IMR-90 (cell line): Measurements from ENCODE around the gene SLC7A7. TPM values are rescaled to one million over a fixed set of nuclear protein-coding genes. Genes with fewer than 3 reads are reported as not detected.

Experiments
- ATAC-seq: fragments of 200-7000 bp; cut with Tn5 transposase; 2 replicates; pipeline ENCODE4 v1.9.1; 2020; ENCODE audit warnings: low read depth, mild to moderate bottlenecking, moderate library complexity
- BruUV-seq: library from RNA; stranded (reverse); fragments of 400-500 nt; replicated peaks from 2 replicates; lab custom pipeline; 2021; lab: Mats Ljungman, UMichigan
- CTCF ChIA-PET: fragments of 300-600 bp; formaldehyde crosslinking; extraction: SDS; loops from one replicate; lab custom pipeline; 2021; ENCODE audit warnings: antibody characterized with exemption; lab: Yijun Ruan, JAX
- POLR2A ChIA-PET: fragments of 300-600 bp; sonication (Branson Sonifier 250); formaldehyde crosslinking; loops from one replicate; lab custom pipeline; 2022; ENCODE audit warnings: antibody characterized with exemption; ENCODE audit not compliant: unreplicated experiment; lab: Charles Lee
- DNase-seq: peaks from one replicate; pipeline ENCODE4 v3.0.0; 2013
- H2AFZ ChIP-seq: replicated peaks from 2 replicates; pipeline ENCODE3; 2013; ENCODE audit warnings: low read length, mild to moderate bottlenecking; ENCODE audit not compliant: poor library complexity
- H2AK5ac ChIP-seq: 2 replicates; pipeline ENCODE4 v1.6.1; 2013; ENCODE audit warnings: low read depth, low read length, inconsistent platforms
- H2AK9ac ChIP-seq: replicated peaks from 2 replicates; pipeline ENCODE3; 2013; ENCODE audit warnings: mild to moderate bottlenecking, low read depth, low read length, moderate library complexity; ENCODE audit not compliant: poor library complexity
- H2BK120ac ChIP-seq: 2 replicates; pipeline ENCODE4 v1.6.1; 2013; ENCODE audit warnings: low read depth, low read length, inconsistent platforms
- H2BK15ac ChIP-seq: 3 replicates; pipeline ENCODE4 v1.6.1; 2013; ENCODE audit warnings: low read depth, low read length, inconsistent platforms
- H2BK20ac ChIP-seq: 2 replicates; pipeline ENCODE4 v1.6.1; 2013; ENCODE audit warnings: low read depth, mild to moderate bottlenecking, inconsistent platforms, low read length, moderate library complexity
- H2BK5ac ChIP-seq: 2 replicates; pipeline ENCODE4 v1.6.1; 2013; ENCODE audit warnings: mild to moderate bottlenecking, low read depth, low read length, inconsistent platforms; ENCODE audit not compliant: poor library complexity, severe bottlenecking
- H3K14ac ChIP-seq: replicated peaks from 2 replicates; pipeline ENCODE4 v1.6.1; 2013; ENCODE audit warnings: low read depth, low read length, inconsistent platforms
- H3K18ac ChIP-seq: 2 replicates; pipeline ENCODE4 v1.6.1; 2013; ENCODE audit warnings: low read depth, low read length, control low read depth
- H3K23ac ChIP-seq: 2 replicates; pipeline ENCODE4 v1.6.1; 2013; ENCODE audit warnings: low read depth, low read length, inconsistent platforms
- H3K27ac ChIP-seq: 2 replicates; pipeline ENCODE4 v1.5.1; 2013; ENCODE audit warnings: mild to moderate bottlenecking, control low read depth, low read length; ENCODE audit not compliant: insufficient read depth
- H3K27me3 ChIP-seq: 2 replicates; pipeline ENCODE4 v1.6.1; 2013; ENCODE audit warnings: low read length; ENCODE audit not compliant: control insufficient read depth, insufficient read depth
- H3K36me3 ChIP-seq: 2 replicates; pipeline ENCODE4 v1.6.1; 2013; ENCODE audit warnings: low read length, mixed read lengths; ENCODE audit not compliant: control insufficient read depth, insufficient read depth
- H3K4ac ChIP-seq: 2 replicates; pipeline ENCODE4 v1.6.1; 2013; ENCODE audit warnings: low read depth, low read length, inconsistent platforms
- H3K4me1 ChIP-seq: 2 replicates; pipeline ENCODE4 v1.6.1; 2013; ENCODE audit warnings: low read length, mixed read lengths; ENCODE audit not compliant: control insufficient read depth, insufficient read depth
- H3K4me2 ChIP-seq: 2 replicates; pipeline ENCODE4 v1.6.1; 2013; ENCODE audit warnings: low read depth, mild to moderate bottlenecking, control low read depth, low read length, moderate library complexity
- H3K4me3 ChIP-seq: 2 replicates; pipeline ENCODE4 v1.5.1; 2013; ENCODE audit warnings: low read depth, mild to moderate bottlenecking, control low read depth, low read length, moderate library complexity; ENCODE audit not compliant: insufficient read depth
- H3K56ac ChIP-seq: 2 replicates; pipeline ENCODE4 v1.6.1; 2013; ENCODE audit warnings: low read length, inconsistent platforms; ENCODE audit not compliant: insufficient read depth; ENCODE audit errors: extremely low read depth
- H3K79me1 ChIP-seq, 2 experiments: 2 replicates each; pipeline ENCODE4 v1.6.1; 2013; ENCODE audit warnings: low read length in 2 of 2, inconsistent platforms in 1 of 2, low read depth in 1 of 2
- H3K9ac ChIP-seq: 2 replicates; pipeline ENCODE4 v1.6.1; 2013; ENCODE audit warnings: low read depth, low read length, control low read depth
- H3K9me1 ChIP-seq: 2 replicates; pipeline ENCODE4 v1.6.1; 2013; ENCODE audit warnings: low read length, inconsistent platforms; ENCODE audit not compliant: insufficient read depth
- H3K9me3 ChIP-seq: 2 replicates; pipeline ENCODE4 v1.6.1; 2013; ENCODE audit warnings: low read length; ENCODE audit not compliant: control insufficient read depth, insufficient read depth
- H4K20me1 ChIP-seq: 2 replicates; pipeline ENCODE4 v1.6.1; 2013; ENCODE audit warnings: low read length, inconsistent platforms; ENCODE audit not compliant: insufficient read depth
- H4K5ac ChIP-seq: 2 replicates; pipeline ENCODE4 v1.6.1; 2013; ENCODE audit warnings: mild to moderate bottlenecking, low read depth, low read length, control low read depth
- H4K8ac ChIP-seq, 2 experiments: 2 replicates each; pipeline ENCODE4 v1.6.1; 2013; ENCODE audit warnings: low read depth in 2 of 2, low read length in 2 of 2, control low read depth in 1 of 2, inconsistent platforms in 1 of 2
- H4K91ac ChIP-seq: 2 replicates; pipeline ENCODE4 v1.6.1; 2013; ENCODE audit warnings: low read depth, low read length, inconsistent platforms; ENCODE audit not compliant: insufficient read depth
- BHLHE40 ChIP-seq: fragments of 150-350 bp; IDR thresholded peaks from 2 replicates; pipeline ENCODE4 v1.6.1; 2016; ENCODE audit warnings: mild to moderate bottlenecking, low read depth, low read length
- MAZ ChIP-seq: IDR thresholded peaks from 2 replicates; pipeline ENCODE4 v1.6.1; 2012; ENCODE audit warnings: low read depth, mild to moderate bottlenecking, low read length, improper control_type of control experiment, moderate library complexity, borderline replicate concordance
- RAD21 ChIP-seq: IDR thresholded peaks from 2 replicates; pipeline ENCODE4 v1.6.1; 2012; ENCODE audit warnings: low read length, improper control_type of control experiment
- RCOR1 ChIP-seq: IDR thresholded peaks from 2 replicates; pipeline ENCODE4 v1.6.1; 2012; ENCODE audit warnings: mild to moderate bottlenecking, low read length, improper control_type of control experiment; ENCODE audit not compliant: insufficient replicate concordance
- RFX5 ChIP-seq: IDR thresholded peaks from 2 replicates; pipeline ENCODE4 v1.8.0; 2012; ENCODE audit warnings: low read depth, mild to moderate bottlenecking, low read length, moderate library complexity
- WGBS, 2 experiments: methylation state at CpG; one replicate each; pipeline versions ENCODE4 v1.1.5 to v1.1.7; 2013; ENCODE audit warnings: missing lambda C conversion rate in 2 of 2; ENCODE audit not compliant: insufficient read length in 1 of 2; ENCODE audit errors: extremely low coverage in 2 of 2; 5-methylcytosine and 5-hydroxymethylcytosine counted together
- dilution Hi-C: fragments of 300-500 bp; cut with HindIII; formaldehyde crosslinking; loops from one replicate; pipeline ENCODE4 v1.14.3; 2018; ENCODE audit warnings: low sequenced_read_pairs; ENCODE audit not compliant: unreplicated experiment
- in situ Hi-C: fragments of 300-500 bp; cut with MboI; formaldehyde crosslinking; loops from 3 replicates; pipeline ENCODE4 v1.14.3; 2019; ENCODE audit warnings: low sequenced_read_pairs, inconsistent platforms, mixed read lengths
- intact Hi-C: fragments of 100-400 bp; cut with micrococcal nuclease; formaldehyde crosslinking; loops from 2 replicates; pipeline ENCODE4 v1.10.0; 2022
- polyA plus RNA-seq, 3 experiments: library from polyadenylated mRNA; depleted of rRNA; stranded (reverse); fragments of >200 nt; gene quantifications; 2 replicates each; pipeline ENCODE4 v1.2.3, GENCODE V29; 2012; ENCODE audit warnings: low replicate concordance in 1 of 3
- total RNA-seq: library from RNA; depleted of rRNA; stranded (reverse); fragments of >200 nt; gene quantifications from 2 replicates; pipeline ENCODE4 v1.2.3, GENCODE V29; 2012
- TF ChIP-seq, protein P1 (sequence below): conservative IDR thresholded peaks from 2 replicates; pipeline ENCODE4 v1.5.1; 2012; ENCODE audit warnings: mild to moderate bottlenecking, low read depth, low read length, improper control_type of control experiment

Gene SLC7A7
- total and polyA plus RNA-seq, 2 of the 4 experiments (the other 2 are of a cell fraction) = 1.8 to 2.0 TPM

DNA sequence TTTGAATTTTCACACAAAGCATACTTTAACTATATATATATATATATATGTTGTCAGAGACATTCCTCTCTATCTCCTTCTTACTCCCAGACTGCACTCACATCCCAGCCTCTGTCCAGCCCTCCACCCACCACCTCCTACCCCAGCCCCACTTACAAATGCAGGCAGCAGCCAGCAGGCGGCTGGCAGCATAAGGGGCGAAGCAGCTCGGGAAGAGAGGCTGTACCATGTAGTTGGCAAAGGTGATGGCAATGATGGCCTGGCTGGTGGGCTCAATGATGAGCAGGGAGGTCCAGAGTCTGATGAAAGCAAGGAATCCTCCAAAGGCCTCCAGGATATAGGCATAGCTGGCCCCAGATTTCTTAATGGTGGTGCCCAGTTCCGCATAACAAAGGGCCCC lies 2.5 kb downstream of the SLC7A7 start:
- Histone ChIP-seq H3K4me3 (no peak overlapping the region), H2BK120ac (no peak overlapping the region), H3K4me1 (peaks cover 10% of the 10 kb centered on the region), H3K18ac (no peak overlapping the region), H3K23ac (no peak overlapping the region), H2AK9ac (no peak overlapping the region), H3K27me3 (no peaks in the 10 kb centered on the region), H4K5ac (no peak overlapping the region), H3K4me2 (no peak overlapping the region), H2AFZ (peak overlapping the region; percentile 63), H3K27ac (no peak overlapping the region), H3K9me1 (0 out of 2 replicates have a peak, but pooled peaks cover 11% of the 10 kb centered on the region), H4K91ac (no peak overlapping the region), H2BK20ac (no peak overlapping the region), H3K4ac (no peak overlapping the region), H3K56ac (no peak overlapping the region), H2BK5ac (no peak overlapping the region), H4K8ac (no peak overlapping the region), H2AK5ac (no peak overlapping the region), H4K20me1 (no peaks in the 10 kb centered on the region), H3K79me1 (no peaks in the 10 kb centered on the region), H2BK15ac (no peak overlapping the region), H3K9me3 (no peaks in the 10 kb centered on the region), H3K36me3 (no peaks in the 10 kb centered on the region), H3K9ac (no peak overlapping the region), H3K14ac (no peak overlapping the region)
- DNase-seq (no peak), ATAC-seq (no peak)
- in situ Hi-C loops (no loop called here), intact Hi-C loops (no loop called here), dilution Hi-C loops (no loop called here)
- POLR2A ChIA-PET = no interaction called here
- CTCF ChIA-PET = interaction anchor here (0.6 kb wide), 1 partner anchor 32 kb away, joined by 5 read pairs; no protein-coding TSS in a partner anchor
- 88% methylated on average over 1 of the region's 4 CpGs; no CpG with 5 or more reads in 1 of the 2 experiments for WGBS, 2 experiments
- TF ChIP-seq BHLHE40 (no peak), MAZ (no peak), RFX5 (no peak), RAD21 (no peak), RCOR1 (no peak)
- TF ChIP-seq, protein P1, sequence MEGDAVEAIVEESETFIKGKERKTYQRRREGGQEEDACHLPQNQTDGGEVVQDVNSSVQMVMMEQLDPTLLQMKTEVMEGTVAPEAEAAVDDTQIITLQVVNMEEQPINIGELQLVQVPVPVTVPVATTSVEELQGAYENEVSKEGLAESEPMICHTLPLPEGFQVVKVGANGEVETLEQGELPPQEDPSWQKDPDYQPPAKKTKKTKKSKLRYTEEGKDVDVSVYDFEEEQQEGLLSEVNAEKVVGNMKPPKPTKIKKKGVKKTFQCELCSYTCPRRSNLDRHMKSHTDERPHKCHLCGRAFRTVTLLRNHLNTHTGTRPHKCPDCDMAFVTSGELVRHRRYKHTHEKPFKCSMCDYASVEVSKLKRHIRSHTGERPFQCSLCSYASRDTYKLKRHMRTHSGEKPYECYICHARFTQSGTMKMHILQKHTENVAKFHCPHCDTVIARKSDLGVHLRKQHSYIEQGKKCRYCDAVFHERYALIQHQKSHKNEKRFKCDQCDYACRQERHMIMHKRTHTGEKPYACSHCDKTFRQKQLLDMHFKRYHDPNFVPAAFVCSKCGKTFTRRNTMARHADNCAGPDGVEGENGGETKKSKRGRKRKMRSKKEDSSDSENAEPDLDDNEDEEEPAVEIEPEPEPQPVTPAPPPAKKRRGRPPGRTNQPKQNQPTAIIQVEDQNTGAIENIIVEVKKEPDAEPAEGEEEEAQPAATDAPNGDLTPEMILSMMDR = no peak
- no TSS peak for BruUV-seq
